ENCODE data around the gene SUN2. TPM values are rescaled to one million over a fixed set of nuclear protein-coding genes. Genes with fewer than 3 reads are reported as not detected.

Gene SUN2
- total and polyA plus RNA-seq, 2 donors (not counting 3 experiments of a cell fraction or from before 2014, with no cell fraction given), result 76.7 to 133 TPM

- TF ChIP-seq POLR2A (IDR thresholded peaks at IDR 0.05; ENCODE audit: low read depth, low read length) (no peak), JUN (IDR thresholded peaks at IDR 0.05; ENCODE audit: borderline replicate concordance, insufficient read depth, insufficient read length, low read depth) (no peak), CTCF (IDR thresholded peaks at IDR 0.05; ENCODE audit: extremely low read depth in 1 of 2, insufficient read depth in 1 of 2, low read depth in 1 of 2, low read length in 2 of 2) (no peak), POLR2AphosphoS5 (IDR thresholded peaks at IDR 0.05; ENCODE audit: insufficient read depth, low read depth, low read length) (no peak)
- Histone ChIP-seq H3K27ac (ENCODE audit: insufficient read depth, low read depth, low read length) (no peak overlapping the region), H3K27me3 (ENCODE audit: control insufficient read depth in 2 of 2, insufficient read depth in 2 of 2, low read length in 2 of 2) (no peaks in the 10 kb centered on the region), H4K20me1 (replicated peaks; ENCODE audit: control insufficient read depth, extremely low read depth, insufficient read depth, low read length) (no peaks in the 10 kb centered on the region), H3K36me3 (ENCODE audit: control insufficient read depth in 2 of 2, extremely low read depth in 1 of 2, insufficient read depth in 2 of 2, low read length in 2 of 2) (peaks cover 3 to 11% of the 10 kb centered on the region in 2 experiments), H2AFZ (ENCODE audit: low read depth, low read length) (no peak overlapping the region), H3K79me2 (ENCODE audit: control insufficient read depth, insufficient read depth, low read length) (peaks cover 43% of the 10 kb centered on the region), H3K9me3 (replicated peaks; ENCODE audit: control insufficient read depth, insufficient read depth, low read length) (no peaks in the 10 kb centered on the region), H3K4me3 (replicated peaks in 1 of 3; ENCODE audit: insufficient read depth in 1 of 3, low read depth in 1 of 3, low read length in 3 of 3) (no peak overlapping the region), H3K4me2 (ENCODE audit: insufficient read depth, low read length) (no peak overlapping the region), H3K4me1 (ENCODE audit: control insufficient read depth, extremely low read depth, insufficient read depth, low read length) (peaks cover 10% of the 10 kb centered on the region), H3K9me1 (replicated peaks; ENCODE audit: control insufficient read depth, extremely low read depth, insufficient read depth, low read length) (no peaks in the 10 kb centered on the region), H3K9ac (replicated peaks; ENCODE audit: extremely low read depth, insufficient read depth, low read length) (no peak overlapping the region)
- no TSS peak for BruUV-seq (replicated peaks)
- dilution Hi-C loops (cut with MboI; ENCODE audit: extremely low pct_ligation_motif_present, low sequenced_read_pairs), result no loop called here
- intact Hi-C loops (cut with micrococcal nuclease), result no loop called here
- ChIA-PET POLR2A (no interaction called here), CTCF (interaction anchor here (1.1 to 2.5 kb wide), 2 partner anchors 9 to 17 kb away, joined by 3 to 12 read pairs; no protein-coding TSS in a partner anchor)
- DNase-seq (ENCODE audit: low read depth, low spot score) (no peak), FAIRE-seq (no peak)
Observed at GRCh38 chr22:38716271-38716670, 39.5 kb downstream of the SUN2 start.

GRCh38 chr22:38715852-38716251, 39.9 kb downstream of the SUN2 start:
- no peak overlapping the region for H2AFZ ChIP-seq (ENCODE audit: low read depth, low read length)
- no peaks in the 10 kb centered on the region for H3K9me3 ChIP-seq (replicated peaks; ENCODE audit: control insufficient read depth, insufficient read depth, low read length)
- TF ChIP-seq GATA2 (IDR thresholded peaks at IDR 0.05; ENCODE audit: insufficient read depth, insufficient read length, low read depth, low read length), result no peak
- TF ChIP-seq FOS (IDR thresholded peaks at IDR 0.05; ENCODE audit: borderline replicate concordance, insufficient read depth, low read length), result no peak
- no peak for TF ChIP-seq POLR2AphosphoS5 (IDR thresholded peaks at IDR 0.05; ENCODE audit: insufficient read depth, low read depth, low read length)
- TF ChIP-seq EZH2 (IDR thresholded peaks at IDR 0.05; ENCODE audit: borderline replicate concordance, low read depth, low read length, severe bottlenecking), result no peak
- no peak for TF ChIP-seq JUN (IDR thresholded peaks at IDR 0.05; ENCODE audit: borderline replicate concordance, insufficient read depth, insufficient read length, low read depth)
- TF ChIP-seq MYC (IDR thresholded peaks at IDR 0.05; ENCODE audit: low read depth, low read length), result no peak
- TF ChIP-seq MAX (IDR thresholded peaks at IDR 0.05; ENCODE audit: insufficient read depth, insufficient read length), result no peak
- TF ChIP-seq POLR2A (IDR thresholded peaks at IDR 0.05; ENCODE audit: low read depth, low read length), result no peak
- TF ChIP-seq CTCF (IDR thresholded peaks at IDR 0.05; ENCODE audit: extremely low read depth in 1 of 2, insufficient read depth in 1 of 2, low read depth in 1 of 2, low read length in 2 of 2), result no peak
- H3K36me3 ChIP-seq (ENCODE audit: control insufficient read depth in 2 of 2, extremely low read depth in 1 of 2, insufficient read depth in 2 of 2, low read length in 2 of 2), result peaks cover 3 to 11% of the 10 kb centered on the region in 2 experiments
- H3K79me2 ChIP-seq (ENCODE audit: control insufficient read depth, insufficient read depth, low read length), result peaks cover 47% of the 10 kb centered on the region
- DNase-seq (ENCODE audit: low read depth, low spot score) (no peak), FAIRE-seq (no peak)
- no TSS peak for BruUV-seq (replicated peaks)
- dilution Hi-C loops (cut with MboI; ENCODE audit: extremely low pct_ligation_motif_present, low sequenced_read_pairs), result no loop called here
- ChIA-PET POLR2A (no interaction called here), CTCF (interaction anchor here (1.1 to 2.5 kb wide), 2 partner anchors 9 to 17 kb away, joined by 3 to 12 read pairs; no protein-coding TSS in a partner anchor)
- H3K27me3 ChIP-seq (ENCODE audit: control insufficient read depth in 2 of 2, insufficient read depth in 2 of 2, low read length in 2 of 2), result no peaks in the 10 kb centered on the region
- H4K20me1 ChIP-seq (replicated peaks; ENCODE audit: control insufficient read depth, extremely low read depth, insufficient read depth, low read length), result no peaks in the 10 kb centered on the region
- no peak overlapping the region for H3K9ac ChIP-seq (replicated peaks; ENCODE audit: extremely low read depth, insufficient read depth, low read length)
- no peak overlapping the region for H3K4me2 ChIP-seq (ENCODE audit: insufficient read depth, low read length)
- intact Hi-C loops (cut with micrococcal nuclease), result no loop called here
- H3K9me1 ChIP-seq (replicated peaks; ENCODE audit: control insufficient read depth, extremely low read depth, insufficient read depth, low read length), result no peaks in the 10 kb centered on the region
- H3K4me3 ChIP-seq (replicated peaks in 1 of 3; ENCODE audit: insufficient read depth in 1 of 3, low read depth in 1 of 3, low read length in 3 of 3), result no peak overlapping the region
- peaks cover 10% of the 10 kb centered on the region for H3K4me1 ChIP-seq (ENCODE audit: control insufficient read depth, extremely low read depth, insufficient read depth, low read length)
- H3K27ac ChIP-seq (ENCODE audit: insufficient read depth, low read depth, low read length), result no peak overlapping the region
